HL-60/S4 (cell line): ENCODE measurements around the gene STK11IP.

Source experiments
- in situ Hi-C: fragments of 300-500 bp; cut with MboI; formaldehyde crosslinking; loops from 2 replicates; pipeline ENCODE4 v1.14.3; 2022; ENCODE audit warnings: low sequenced_read_pairs

Gene STK11IP

DNA sequence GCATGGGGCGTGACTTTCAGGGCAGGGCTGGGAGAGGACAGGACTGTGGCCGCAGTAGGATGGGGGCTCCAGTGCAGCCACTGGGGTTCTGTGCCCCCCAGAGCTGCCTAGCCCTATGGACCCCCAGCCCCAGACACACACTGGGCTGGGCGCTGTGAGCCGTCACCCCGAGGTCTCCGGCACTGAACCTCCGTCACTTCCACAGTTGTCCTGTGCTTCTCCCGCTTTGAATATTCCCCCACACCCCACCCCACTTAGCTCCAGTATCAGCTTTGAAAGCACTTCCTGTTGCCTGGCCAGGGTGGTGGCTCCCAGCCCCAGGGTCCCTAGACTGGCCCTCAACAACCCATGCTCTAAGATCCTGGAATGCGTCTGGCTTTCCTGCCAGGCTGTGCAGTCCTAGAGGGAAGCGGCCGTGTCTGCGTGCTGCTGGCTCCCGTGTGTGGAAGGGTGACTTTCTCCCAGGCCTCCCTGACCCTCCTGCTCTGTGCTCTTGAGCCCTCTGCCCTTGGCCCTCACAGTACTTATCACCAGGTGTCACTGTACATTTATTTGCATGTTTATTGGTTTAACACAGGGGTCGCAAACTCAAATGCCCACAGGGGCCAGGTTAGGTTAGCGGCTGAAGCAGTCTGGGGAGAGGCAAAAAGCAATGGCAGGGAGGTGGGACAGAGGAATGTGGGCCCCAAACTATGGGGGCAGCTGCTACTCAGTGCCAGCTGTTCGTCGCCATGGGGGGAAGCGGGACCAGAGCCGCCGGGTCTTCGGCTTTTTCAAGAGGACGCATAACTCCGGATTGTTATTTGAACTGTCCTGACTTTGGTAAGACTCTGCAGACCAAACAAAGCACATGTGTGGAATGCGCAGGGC is 36.2 kb upstream of the STK11IP start:
- in situ Hi-C loops = no loop called here

DNA sequence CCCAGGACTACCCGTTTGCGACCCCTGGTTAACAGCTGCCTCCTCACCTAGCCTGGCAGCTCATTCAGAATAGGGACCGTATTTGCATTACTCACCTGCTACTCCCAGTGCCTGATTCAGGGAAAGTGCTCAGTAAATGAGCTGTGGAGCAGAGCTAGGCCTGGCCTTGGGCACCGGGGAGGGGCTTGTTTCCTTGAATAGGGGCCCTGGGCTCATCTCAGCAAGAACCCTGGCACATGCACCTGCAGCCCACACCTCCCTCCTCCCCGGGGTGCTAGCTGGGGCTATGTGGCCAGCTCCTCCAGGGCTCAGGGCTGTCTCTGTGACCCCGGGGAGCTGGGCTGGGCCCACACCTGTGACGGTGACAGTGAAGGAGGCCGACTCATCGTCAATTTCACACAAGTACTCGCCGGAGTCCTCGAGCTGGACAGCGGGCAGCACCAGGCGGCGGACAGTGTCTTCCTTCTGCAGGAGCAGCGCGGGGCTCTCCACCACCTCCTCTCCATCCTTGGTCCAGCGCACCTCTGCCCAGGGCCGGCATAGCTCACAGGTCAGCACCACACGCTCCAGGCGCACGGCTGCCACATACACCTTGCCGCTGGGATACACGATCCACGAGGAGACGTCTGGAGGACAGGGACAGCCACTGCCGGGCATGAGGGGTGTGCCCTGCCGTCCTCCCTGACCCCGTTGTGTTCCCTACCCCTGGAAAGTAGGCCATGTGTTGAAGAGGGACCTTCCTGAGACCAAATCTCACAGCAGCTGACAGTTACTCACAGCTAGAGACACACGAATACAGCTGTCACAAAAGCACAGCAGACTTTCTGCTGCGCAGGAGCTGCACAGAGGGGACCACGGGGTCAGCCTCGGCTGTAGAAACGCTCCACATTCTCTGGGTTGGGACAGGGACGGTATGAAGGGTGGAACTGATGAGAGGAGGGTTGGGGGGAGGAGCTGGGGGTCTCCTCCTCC is 35.3 kb upstream of the STK11IP start:
- in situ Hi-C loops = no loop called here

DNA sequence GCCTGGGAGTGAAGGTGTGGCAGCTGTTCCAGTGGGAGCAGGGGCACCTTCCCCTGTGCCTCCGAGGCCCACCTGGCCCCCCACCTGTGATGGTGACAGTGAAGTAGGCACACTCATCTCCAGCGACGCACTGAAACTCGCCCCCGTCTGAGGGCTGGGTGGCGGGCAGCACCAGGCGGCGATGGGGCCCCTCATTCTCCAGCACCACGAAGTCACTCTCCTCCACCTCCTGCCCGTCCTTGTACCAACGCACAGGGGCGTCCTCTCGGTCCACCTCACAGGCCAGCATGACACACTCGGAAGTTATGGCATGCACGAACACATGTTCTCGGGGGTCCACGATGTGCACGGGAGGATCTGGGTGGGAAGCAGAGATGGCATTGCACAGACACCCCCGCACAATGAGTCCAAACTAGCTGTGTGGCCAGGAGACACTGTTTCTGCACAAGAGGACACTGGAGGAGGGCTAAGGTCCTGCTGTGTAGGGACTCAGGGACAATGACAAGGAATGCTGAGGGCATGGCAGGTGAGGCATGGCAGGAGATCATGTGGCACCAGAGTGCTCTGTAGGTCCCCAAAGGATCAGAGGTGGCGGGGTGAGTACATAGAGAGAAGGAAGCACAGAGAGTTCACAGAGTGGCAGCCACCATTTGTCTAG is 34.3 kb upstream of the STK11IP start:
- in situ Hi-C loops = no loop called here

DNA sequence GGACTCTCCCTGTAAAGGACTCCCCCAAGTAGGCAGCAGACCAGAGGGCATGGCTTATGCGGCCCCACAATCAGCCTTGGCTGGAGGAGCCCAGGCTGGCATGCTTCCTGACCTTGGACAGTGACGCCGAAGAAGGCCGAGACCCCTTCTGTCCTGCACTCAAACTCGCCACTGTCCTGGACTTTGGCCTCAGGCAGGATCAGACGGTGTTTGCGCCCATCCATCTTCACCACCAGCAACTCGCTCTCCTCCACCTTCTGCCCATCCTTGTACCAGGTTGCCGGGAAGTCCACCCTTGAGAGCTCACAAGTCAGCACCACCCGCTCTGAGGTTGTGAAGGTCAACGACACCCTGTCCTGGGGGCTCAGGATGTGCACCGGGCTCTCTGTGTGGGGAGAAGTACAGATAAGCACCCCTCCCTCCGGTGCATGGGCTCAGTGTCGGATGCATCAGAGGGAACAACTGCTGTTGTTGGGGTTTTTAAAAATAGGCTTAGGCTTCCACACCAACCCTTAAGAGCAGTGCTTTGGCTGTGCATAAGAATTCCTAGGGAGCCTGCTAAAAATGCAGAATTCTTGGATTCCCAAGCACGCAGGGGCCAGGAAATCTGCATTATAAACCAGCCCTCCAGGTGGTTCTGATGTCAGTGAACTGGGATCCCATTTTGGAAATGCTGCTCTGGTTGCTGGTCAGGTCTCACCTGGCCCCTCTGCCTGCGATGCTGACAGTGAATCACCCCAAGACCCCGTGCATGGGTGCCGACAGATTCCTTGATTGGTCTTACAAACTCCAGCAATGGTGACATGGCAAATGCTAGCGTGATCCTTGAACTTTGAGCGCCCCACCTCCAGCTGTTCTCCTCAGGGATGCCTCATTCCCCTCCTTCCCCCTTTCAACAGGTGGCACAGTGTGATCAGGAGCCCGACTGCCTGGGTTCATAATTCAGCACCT is 32.3 kb upstream of the STK11IP start:
- in situ Hi-C loops = no loop called here

DNA sequence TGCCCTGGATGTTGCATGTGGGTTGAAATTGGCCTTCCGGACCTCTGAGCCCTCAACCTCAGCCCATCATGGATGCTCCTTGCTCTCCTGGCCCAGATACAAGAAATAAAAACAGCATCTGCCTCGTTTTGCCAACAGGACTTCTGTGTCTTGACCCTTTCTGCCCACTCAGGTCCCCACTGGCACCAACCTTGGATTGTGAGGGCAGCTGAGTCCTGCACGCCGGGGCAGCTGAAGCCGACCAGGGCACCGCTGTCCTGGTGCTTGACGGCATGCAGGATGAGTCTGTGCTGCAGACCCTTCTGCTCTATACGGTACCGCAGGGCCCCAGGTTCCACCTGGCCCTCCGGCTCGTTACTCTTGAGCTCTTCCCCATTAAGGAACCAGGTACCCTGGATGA is 31.0 kb upstream of the STK11IP start:
- in situ Hi-C loops = no loop called here

DNA sequence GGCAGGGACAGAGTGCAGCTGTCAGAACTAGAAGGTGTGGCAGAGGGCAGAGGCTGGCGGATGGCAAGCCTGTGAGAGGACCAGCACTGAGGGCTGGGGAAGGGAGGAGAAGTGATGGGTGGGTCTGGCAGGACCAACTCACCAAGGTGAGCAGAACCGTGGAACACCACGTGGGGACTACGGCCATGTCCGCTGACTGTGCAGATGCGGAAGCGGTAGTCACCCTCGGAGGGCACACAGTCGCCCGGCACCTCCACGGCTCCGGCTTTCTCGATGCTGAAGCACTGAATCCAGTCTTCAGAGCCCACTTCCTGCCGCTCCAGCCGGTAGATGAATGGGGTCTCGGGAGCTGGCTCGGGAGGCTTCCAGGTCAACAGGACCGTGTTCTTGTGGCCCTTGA is 30.5 kb upstream of the STK11IP start:
- in situ Hi-C loops = no loop called here

DNA sequence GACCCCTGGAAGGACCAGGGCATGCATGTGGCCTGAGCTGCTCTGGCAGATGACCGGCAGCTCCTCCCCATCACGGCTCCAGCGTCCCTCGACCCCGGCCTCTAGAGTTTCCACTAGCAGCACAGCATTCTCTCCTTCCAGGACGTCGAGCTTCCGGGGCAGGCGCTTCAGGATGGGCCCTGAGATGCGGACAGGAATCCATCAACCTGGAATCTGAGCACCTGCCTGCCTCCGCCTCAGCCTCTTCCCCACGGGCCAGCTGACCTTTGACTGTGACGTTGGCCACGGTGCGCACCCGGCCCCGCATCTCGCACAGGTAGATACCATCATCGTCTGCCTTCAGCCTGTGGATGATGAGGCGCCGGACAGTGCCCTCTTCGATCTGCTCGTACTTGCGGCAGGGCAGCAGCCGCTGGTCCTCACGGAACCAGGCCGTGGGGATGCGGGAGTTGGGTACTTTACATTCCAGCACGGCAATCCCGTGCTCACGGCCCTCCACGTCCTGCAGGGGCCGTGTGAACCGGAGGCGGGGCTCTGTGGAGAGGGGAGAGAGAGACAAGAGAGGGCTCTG is 29.8 kb upstream of the STK11IP start:
- in situ Hi-C loops = no loop called here

DNA sequence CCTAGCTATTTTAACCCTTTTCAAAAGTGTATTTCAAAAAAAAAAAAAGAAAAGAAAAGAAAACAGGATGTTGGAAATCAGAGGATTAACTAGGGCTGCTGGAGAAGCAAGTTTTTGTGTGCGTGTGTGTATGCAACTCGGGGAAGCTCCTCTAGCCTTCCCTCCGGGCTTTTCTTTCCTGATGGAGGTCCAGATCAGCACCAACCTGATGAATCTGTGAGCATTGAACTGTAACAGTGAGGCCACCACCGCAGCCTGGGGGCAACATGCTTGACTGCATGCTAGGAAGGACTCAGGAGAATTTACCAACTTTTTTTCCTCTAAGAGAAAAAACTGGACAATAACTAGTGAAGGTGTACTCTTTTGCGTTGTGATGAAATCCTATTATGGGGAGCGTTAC is 28.6 kb upstream of the STK11IP start:
- in situ Hi-C loops = no loop called here

DNA sequence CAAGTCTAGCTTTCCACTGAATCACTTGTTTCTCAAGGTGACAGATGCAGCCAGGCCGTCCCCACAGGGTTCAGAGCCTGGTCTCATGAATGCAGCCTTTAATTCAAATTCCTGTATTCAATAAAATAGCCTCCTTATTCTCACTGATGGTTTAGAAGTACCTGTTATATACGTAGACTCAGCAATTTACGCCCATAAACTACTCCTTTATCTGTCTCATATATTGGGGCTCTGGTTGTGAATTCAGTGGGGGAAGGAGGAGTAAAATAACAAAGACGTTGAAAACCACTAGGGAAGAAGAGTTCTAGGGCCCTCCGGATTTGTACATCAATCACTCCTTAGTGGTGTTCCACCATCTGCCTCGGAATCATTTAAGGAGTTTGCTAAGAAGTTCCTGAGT is 28.0 kb upstream of the STK11IP start:
- in situ Hi-C loops = no loop called here

DNA sequence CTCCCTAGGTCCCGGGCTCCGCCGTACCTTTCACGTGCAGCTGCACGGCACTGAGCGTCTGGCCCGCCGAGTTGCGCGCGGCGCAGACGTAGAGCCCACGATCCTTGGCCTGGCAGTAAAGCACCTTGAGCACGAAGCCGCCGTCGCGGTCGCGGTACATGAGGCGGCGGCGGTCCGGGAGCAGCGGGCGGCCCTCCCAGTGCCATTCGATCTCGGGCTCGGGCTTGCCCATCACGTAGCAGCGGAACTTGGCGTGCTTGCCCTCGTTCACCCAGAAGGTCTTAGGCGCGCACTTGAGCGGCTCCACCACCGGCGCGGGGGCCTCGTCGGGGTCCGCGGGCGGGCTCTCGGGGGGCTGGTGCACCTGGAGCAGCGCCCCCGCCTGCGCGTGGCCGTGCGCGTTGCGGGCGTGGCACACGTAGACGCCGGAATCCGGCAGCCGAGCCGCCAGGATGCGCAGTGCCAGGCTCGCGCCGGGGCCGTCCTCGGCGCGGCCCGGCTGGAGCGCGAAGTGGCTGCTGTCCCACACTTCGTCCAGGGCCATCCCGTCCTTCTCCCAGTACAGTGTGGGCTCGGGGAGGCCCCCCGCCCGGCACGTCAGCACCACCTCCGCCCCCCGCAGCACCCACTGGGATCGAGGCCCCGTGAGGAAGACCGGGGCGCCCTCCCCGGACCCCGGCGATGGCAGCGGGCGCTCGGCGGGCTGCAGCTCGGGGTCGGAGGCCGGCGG is 27.3 kb upstream of the STK11IP start:
- in situ Hi-C loops = no loop called here

DNA sequence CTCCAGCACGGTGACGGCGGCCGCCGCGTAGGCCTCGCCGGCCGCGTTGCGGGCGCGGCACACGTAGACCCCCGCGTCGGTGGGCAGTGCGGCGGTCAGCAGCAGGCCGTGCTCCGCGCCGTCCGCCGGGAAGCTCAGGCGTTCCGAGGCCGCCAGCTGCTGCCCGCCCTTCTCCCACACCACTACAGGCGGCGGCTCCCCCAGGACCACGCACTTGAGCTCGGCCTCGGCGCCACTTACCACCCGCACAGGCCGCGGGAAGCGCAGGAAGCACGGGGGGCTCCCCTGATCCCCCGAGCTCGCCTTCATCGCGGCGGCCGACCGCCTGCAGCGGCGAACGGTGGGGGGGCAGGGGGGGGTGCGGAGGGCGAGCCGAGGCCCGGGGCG is 26.7 kb upstream of the STK11IP start:
- in situ Hi-C loops = no loop called here

DNA sequence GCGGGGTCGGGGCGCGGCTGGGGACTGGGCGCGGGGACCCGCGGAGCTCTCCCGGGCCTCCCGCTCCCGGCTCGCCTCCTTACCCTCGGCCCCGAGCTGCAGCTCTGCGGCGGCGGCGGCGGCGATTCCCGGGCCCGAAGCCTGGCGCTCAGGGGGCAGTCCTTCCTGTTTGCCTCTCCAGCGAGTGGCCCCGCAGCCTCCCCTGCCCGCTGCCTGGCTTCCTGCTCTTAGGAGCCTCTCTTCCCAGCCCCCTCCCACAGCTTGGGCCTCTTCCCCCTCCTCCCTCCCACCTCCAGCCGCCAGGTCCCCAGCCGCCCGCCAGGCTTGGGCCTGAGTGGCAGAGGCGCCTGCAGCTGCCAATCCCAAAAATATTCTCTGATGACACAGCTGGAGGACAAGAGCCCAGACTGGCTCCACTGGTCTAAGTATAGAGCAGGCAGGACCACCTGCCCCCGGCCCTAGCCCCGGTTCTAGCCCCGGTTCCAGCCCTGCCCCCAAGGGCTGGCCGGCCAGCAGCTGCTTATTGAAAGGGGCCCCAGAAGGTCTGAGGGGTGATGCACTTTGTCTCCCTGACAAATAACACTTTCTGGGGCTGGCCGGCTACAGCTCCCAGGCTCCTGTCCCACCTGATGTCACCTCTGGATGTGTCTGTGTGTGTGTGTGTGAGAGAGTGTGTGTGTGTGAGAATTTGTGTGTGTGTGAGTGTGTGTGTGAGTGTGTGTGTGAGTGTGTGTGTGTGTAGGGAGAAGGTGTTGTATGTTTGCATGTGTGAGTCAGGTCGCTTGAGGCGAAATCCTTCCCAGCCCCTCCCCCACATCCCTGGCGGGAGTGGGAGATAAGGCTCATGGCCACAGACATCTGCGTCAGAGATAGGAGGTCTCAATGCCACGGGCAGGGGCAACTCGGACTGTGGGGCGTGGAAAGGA is 26.1 kb upstream of the STK11IP start, which contains the start of gene OBSL1:
Gene OBSL1 (minus strand): TSS at position 229 of the 926 bp plus-strand sequence. CDS start 307 bp downstream, outside the sequence.
- in situ Hi-C loops = no loop called here

DNA sequence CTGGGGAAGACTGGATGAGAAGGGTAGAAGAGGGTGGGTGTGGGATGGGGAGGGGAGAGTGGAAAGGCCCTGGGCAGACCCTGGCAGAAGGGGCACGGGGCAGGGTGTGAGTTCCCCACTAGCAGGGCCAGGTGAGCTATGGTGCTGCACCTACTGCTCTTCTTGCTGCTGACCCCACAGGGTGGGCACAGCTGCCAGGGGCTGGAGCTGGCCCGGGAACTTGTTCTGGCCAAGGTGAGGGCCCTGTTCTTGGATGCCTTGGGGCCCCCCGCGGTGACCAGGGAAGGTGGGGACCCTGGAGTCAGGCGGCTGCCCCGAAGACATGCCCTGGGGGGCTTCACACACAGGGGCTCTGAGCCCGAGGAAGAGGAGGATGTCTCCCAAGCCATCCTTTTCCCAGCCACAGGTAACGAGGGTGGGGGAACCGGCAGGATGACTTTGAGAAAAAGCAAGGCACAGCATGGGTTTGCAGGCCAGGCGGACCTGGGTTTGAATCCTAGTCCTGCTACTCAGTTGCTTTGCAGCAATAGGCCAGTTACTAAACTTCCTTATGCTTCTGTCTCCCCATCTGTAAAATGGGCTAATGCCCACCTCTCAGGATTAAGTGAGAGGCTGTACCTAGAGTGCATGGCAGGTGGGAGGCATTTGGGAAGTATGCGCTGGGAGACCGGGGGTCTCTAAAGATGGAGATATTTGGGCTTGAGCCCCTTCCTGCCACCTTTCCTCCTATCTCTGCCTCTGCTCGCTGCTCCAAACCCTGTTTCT is 25.2 kb upstream of the STK11IP start, which contains the start of gene INHA:
Gene INHA (plus strand): TSS at position 74 of the 765 bp plus-strand sequence. CDS start 65 bp downstream, at position 139.
- in situ Hi-C loops = no loop called here

DNA sequence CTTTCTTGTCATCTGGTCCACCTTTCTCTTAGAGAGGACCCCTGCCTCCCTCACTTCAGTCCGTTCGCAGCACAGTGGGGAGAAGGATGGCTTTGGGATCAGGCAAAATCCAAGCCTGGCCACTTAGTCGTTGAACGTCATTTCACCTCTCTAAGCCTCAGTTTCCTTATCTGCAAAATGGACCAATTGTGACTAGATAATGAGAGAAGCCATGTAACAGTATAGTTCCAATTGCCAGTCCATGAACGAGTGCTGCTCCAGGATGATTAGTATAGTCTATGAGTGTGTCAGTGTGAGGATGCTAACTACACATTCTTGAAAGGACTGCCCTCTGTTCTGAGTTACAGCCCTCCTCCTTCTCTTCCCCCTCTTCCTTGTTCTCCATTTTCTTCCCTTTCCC is 24.5 kb upstream of the STK11IP start:
- in situ Hi-C loops = no loop called here

DNA sequence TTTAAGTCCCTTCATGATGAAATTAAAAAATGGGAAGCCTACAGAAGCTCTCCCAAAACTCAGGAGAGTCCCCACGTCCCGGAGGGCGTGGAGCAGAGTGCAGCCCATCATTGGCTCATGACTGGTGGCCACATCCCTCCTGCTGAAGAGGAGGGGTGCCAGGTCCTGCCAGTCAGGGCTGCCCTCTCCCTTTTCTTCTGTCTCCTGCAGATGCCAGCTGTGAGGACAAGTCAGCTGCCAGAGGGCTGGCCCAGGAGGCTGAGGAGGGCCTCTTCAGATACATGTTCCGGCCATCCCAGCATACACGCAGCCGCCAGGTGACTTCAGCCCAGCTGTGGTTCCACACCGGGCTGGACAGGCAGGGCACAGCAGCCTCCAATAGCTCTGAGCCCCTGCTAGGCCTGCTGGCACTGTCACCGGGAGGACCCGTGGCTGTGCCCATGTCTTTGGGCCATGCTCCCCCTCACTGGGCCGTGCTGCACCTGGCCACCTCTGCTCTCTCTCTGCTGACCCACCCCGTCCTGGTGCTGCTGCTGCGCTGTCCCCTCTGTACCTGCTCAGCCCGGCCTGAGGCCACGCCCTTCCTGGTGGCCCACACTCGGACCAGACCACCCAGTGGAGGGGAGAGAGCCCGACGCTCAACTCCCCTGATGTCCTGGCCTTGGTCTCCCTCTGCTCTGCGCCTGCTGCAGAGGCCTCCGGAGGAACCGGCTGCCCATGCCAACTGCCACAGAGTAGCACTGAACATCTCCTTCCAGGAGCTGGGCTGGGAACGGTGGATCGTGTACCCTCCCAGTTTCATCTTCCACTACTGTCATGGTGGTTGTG is 23.0 kb upstream of the STK11IP start:
- in situ Hi-C loops = no loop called here
